HG03108 (cell line): ENCODE results near the gene AMOTL1.
"Not testable (repeated sequence)": the region's sequence is repeated elsewhere in the genome, so short reads cannot be mapped to it uniquely, and the experiment has no call there.

ENCODE experiments used
- ATAC-seq: cut with Tn5 transposase; IDR thresholded peaks from one replicate; pipeline ENCODE4 v1.9.1; 2021; ENCODE audit warnings: moderate library complexity; ENCODE audit not compliant: unreplicated experiment

Gene AMOTL1

GRCh38 chr11:94876645-94877442 is 108.7 kb downstream of the AMOTL1 start:
- ATAC-seq = peak; percentile 94

DNA sequence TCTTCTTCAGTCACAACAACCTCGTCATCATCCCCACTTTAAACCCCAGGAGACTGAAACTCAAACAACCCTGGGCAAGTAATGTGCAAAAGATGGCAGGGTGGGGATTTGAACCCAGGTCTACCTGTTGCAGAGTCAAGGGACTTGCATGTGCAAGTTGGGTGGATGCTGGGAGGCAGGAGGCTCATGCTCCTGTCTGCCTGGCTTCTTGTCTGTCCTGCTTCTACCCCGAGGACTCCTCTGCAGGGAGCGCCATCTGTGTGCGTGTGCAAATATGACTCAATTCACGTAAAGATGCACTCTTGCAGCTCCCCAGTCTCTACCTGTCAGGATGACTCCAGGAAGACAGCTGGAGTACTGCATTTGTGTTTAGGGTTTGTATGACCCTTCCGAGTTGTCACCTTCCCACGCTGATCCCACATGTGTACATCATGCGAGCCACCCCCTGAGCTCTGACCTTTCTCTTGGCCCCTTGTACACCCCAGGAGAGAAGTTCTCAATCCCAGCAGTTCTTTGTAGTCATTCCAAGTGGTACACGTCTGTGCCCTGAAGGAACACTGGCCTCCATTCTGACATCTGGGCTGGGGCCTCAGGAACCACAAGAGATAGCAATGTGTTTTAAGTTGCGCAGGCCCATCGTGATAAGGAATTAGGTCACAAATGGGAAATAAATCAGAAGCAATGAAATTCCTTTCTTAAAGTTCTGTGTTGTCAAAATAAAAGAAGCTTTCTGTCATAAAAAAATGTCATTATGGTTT is 109.5 kb downstream of the AMOTL1 start:
- ATAC-seq = no peak

DNA sequence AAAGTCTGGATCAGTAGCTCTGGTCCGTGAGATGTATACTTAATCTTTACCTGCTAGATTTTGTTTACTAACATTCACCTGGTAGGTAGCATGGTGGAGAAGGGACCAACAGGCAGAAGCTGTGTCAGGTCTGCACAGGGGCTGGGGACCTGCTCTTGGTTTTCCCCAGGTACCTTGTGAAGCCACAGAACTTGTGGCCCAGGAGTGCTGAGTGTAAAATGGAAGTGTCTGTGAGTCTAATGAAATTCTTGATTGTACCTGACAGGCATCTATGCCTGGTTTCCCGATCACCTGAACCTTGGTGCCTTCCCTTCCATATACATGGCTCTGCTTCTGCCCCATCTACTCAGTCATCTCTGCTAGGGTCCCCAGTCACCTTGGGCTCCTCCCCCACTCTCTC is 110.8 kb downstream of the AMOTL1 start:
- ATAC-seq = no peak

DNA sequence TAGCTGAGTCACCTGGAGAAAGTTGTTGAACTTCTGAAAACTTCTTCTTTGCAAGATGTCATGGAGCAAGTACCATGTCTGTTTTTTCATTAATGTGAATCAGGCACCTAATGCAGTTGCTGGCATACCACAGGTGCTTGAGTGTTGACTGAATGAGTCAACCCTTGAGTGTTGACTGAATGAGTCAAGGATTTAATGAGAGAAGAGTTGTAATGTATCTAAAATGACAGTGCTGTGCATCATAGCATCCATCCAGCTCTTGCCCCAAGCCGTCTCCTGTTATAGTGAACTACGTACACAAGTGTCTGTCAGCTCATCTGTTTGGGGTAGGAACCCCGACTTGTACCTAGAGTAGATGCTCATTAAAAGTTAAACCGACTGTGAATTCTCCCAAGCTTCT is 112.1 kb downstream of the AMOTL1 start:
- ATAC-seq = no peak

DNA sequence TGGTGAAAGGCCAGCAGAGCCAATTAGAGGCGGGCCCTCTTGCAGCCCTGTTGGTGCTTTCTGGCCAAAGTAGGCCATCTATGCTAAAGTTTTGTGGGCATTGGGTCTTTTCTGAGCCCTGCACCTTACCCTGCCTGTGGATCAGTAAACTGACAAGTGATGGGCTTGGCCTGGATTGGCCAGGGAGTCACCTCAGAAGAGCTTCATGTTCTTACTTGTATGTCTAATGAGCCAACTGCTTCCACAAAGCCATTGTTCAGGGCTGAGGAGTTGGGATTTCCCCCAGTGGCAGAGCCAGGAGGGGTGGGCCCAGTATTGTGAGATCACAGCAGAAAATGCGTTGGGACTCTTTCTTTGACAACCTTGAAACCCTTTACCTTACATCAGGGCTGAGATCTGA is 114.8 kb downstream of the AMOTL1 start:
- ATAC-seq = no peak

GRCh38 chr11:94883878-94884277 is 115.7 kb downstream of the AMOTL1 start:
- ATAC-seq = no peak

- no peak for ATAC-seq
Observed at GRCh38 chr11:94884376-94884775, 116.2 kb downstream of the AMOTL1 start.

- peak; percentile 80 for ATAC-seq
Observed at GRCh38 chr11:94885133-94885532, 117.0 kb downstream of the AMOTL1 start.

DNA sequence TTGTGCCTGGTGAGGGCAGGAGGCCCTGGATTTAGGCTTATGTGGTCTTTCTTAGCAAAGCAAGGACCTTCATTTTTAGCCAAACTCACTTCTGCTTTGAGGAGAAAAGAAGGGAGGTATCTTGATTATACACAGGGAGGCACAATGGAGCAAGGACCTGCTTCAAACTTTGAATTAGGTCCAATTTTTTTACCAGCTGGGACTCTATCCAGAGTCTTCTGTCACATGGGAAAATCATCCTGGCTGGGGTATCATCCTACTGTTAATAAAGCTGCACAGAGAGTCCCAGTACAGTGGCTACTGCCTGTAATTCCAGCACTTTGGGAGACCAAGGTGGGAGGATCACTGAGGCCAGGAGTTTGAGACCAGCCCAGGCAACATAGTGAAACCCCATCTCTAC is 117.4 kb downstream of the AMOTL1 start:
- no peak for ATAC-seq

DNA sequence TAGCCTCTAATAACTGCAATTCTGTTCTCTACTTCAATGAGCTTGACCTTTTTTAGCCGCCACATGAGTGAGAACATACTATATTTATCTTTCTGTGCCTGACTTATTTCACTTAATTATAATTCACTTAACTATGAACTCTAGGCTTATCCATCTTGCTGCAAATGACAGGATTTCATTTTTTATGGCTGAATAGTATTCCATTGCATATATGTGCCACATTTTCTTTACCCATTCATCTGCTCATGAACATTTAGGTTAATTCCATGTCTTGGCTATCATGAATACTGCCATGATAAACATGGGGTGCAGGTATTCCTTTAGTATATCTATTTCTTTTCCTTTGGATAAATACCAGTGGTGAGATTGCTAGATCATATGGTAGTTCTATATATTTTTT is 120.0 kb downstream of the AMOTL1 start:
- ATAC-seq = no peak

DNA sequence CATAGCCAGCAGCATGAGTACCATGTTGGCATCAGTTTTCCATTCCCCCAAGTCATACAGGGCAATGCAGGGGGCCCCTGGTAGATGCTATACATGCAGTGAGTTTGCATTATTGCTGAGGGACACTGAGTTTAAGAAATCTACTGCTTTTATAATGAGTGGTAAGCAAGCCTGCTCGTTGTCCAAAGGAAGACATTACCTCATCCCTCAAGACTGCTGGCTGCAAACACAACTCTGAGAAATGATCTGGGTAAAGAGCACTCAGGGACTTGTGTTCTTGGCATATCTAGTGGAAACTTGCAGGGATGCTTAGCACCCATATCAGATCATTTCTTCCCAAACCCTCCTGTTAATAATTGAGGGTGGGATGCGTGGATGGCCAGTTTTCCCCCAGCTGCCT is 127.3 kb downstream of the AMOTL1 start:
- no peak for ATAC-seq

DNA sequence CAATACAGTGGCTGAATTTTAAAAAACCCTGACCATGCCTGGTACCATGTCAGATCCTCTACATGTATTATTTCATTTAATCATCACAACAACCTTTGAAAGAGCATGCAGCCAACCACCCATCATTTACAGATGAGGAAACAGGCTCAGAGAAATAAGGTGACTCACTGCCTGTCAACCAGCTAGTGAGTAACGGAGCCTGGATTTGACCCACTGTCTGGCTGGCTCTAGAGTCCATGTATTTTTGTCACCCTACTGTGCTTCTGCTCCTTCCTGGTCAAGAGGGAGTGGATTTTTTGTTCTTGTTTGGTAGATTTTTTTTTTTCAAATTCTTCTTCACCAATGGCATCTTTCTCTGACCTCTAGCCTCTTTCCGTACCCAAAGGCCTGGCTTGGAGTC is 127.8 kb downstream of the AMOTL1 start:
- ATAC-seq = no peak

- peak; percentile 88 for ATAC-seq
Observed at GRCh38 chr11:94897330-94897768, 129.2 kb downstream of the AMOTL1 start.

DNA sequence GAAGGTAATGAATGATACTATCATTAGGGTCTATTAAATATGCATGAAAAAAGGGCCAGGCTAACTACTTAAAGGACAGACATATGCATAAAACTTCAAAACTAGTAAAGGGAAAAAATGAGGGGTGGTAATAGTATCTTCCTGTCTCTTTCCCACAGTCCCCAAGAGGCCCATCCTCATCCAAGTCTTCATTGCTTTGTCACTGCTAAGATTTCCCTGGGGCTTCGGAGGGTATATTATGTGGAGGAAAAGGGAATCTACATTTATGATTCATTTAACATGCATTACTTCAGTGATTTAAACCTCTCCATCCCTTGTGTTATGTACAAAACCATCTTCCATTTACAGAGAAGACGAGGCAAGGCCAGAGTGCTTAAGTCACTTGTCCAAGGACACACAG is 139.1 kb downstream of the AMOTL1 start:
- ATAC-seq = no peak

DNA sequence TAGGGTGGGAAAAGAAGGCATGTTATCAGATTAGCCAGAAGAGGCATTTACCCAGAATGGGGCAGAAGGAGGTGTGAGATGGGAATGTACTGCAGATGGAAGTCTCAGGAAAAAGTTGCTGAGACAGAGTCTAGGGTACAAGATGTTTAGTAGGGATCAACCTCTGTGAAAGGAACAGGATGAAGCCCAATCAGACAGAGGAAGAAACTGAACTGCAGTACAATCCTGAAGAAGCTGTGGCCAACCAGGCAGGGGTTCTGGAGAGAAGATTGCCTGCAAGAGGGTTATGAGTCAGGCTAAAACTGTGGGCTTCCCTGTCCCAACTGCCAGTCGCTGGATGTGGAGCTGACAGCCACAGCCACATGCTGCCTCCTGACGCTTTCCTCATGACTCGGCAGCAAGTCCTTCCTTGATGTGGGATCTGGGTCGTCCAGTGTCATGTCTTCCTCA is 141.2 kb downstream of the AMOTL1 start:
- no peak for ATAC-seq

GRCh38 chr11:94910270-94910669 is 142.1 kb downstream of the AMOTL1 start:
- no peak for ATAC-seq

- no peak for ATAC-seq
Observed at GRCh38 chr11:94910779-94911178, 142.6 kb downstream of the AMOTL1 start.

- ATAC-seq = no peak
Observed at GRCh38 chr11:94912806-94913205, 144.7 kb downstream of the AMOTL1 start.

GRCh38 chr11:94913718-94914394 is 145.7 kb downstream of the AMOTL1 start:
- not testable (repeated sequence) for ATAC-seq

DNA sequence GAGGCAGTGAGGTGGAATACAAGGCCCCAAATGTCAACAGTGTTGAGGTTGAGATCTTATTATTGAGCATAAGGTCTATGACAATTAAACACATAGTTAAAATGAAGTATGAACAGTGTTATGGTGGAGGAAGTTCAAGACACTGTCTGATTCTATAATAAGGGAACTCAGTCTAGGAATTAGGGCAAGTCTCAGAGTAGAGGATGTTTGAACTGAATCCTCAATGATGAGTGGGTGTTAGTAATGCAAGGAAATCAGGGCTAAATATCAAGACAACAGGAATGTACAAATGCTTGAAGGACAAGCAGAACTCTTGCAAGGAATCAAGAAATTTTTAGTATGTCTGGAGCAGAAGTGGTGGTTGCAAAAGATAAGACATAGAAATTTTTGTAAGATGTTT is 152.2 kb downstream of the AMOTL1 start:
- no peak for ATAC-seq

DNA sequence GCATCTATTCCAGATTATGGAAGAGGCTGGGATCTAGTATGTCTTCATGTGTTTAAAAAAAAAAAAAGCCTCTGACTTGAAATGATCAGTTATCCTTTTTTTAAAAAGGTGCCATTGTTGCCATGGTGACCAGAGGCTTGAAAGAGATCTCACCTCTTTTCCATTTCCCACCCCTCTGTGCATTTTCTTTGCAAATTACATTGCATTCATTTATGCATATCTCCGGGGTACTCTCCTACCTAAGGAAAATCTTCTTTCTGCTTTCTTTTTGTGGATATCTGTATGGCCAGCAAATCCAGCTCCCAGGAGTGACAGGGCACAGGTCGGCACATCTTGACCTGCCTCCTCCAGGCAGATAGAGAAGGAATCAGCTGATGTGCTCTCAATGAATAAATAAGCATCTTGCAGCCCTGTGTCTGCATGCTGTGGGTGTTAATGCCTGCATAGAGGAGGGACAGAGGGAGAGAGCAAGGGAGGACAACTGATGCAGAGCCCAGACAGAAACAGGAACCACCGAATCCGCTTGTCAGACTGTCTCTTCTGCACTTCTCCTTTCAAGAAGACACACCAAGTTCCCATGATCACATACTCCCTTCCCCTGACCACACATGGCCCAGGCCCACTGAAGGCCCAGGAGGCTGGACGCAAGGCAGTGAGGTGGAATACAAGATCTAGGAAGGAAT is 154.3 kb downstream of the AMOTL1 start:
- no peak for ATAC-seq
